GM12874 (cell line): ENCODE measurements around the gene CLEC16A.

Experiments used
- TF ChIP-seq, protein P1 (sequence below): IDR thresholded peaks from 2 replicates; pipeline ENCODE4 v1.5.1; 2011; ENCODE audit warnings: low read depth, mild to moderate bottlenecking, control low read depth, low read length, moderate library complexity; ENCODE audit not compliant: insufficient read depth

Gene CLEC16A

DNA sequence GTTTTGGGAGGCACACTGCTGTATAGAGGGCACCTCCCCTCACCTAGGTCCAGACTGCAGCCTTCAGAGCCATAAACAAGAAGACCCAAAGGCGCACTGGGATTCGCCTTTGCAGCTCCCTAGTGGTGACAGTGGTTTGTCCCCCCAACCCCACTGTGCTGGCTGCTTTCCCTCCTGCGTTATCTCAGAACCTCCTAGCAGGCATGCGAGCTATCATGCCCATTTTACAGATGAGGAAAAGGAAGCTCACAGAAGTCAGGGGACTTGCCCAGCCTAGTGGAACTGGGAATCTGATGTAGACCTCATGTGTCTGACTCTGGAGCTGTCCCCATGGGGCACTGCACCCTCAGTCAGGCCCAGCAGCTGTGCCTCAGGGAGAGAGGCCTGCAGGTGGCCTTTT, 115.2 kb downstream of the CLEC16A start:
- TF ChIP-seq, protein P1, sequence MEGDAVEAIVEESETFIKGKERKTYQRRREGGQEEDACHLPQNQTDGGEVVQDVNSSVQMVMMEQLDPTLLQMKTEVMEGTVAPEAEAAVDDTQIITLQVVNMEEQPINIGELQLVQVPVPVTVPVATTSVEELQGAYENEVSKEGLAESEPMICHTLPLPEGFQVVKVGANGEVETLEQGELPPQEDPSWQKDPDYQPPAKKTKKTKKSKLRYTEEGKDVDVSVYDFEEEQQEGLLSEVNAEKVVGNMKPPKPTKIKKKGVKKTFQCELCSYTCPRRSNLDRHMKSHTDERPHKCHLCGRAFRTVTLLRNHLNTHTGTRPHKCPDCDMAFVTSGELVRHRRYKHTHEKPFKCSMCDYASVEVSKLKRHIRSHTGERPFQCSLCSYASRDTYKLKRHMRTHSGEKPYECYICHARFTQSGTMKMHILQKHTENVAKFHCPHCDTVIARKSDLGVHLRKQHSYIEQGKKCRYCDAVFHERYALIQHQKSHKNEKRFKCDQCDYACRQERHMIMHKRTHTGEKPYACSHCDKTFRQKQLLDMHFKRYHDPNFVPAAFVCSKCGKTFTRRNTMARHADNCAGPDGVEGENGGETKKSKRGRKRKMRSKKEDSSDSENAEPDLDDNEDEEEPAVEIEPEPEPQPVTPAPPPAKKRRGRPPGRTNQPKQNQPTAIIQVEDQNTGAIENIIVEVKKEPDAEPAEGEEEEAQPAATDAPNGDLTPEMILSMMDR: no peak

DNA sequence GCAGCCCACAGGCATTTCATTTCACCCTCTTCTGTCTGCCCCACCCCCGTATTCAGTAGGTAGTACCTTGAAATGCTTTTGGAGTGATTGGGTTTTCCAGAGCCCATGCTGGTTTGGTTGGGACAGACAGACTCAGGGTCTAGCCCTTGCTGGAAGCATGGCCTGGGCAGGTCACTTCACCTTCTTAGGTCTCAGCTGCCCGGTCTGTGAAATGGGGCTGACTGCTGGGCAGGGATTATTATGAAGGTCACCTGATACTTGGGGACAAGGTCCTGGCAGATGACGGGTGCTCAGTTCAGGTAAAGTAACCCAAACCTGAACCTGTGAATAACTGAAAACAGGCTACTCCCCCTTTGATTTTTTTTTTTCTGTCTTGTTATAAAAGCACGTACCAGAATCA, 116.0 kb downstream of the CLEC16A start:
- TF ChIP-seq, protein P1: no peak

DNA sequence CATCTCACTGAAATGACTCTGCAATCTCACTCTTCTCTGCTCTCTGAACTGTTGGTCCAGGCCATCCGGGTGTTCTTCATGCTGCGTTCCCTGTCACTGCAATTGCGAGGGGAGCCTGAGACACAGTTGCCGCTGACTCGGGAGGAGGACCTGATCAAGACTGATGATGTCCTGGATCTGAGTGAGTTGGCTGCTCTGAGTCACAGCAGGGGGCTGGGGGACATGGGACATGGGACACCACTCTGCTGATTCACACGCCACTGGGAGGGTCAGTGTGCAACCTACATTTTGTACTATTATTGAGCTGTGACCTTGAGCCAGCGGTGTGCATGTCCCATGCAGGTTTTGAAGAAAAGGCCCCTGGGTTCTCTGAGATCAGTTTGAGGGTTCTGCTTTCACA, 116.5 kb downstream of the CLEC16A start:
- TF ChIP-seq, protein P1: no peak

DNA sequence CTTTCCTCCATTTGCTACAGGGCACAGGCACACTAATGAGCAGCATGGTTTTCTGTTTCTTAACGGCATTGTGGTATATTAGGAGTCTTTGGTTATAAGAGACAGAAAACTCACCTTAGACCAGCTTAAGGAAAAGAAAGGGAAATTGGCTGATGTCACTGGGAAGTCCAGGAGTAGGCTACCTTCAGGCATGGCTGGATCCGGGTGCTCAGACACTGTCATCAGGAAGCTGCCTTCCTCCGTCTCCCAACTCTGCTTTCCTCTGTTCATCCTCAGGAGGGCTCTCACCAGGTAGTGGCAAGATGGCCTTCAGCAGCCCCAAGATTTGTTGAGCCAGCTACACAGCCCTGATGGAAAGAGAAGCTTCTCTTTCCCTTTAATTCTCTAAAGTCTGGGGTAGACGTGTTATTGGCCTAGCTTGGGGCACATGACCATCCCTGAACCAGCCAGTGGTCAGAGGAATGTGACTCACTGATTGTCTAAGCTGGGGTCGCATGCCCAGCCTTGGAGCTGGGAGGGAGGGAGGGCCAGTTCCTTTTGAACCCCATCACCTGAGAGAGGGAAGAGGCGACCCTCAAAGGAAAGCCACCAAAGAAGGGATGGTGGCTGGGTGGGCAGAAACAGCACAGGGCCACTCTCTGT, 117.4 kb downstream of the CLEC16A start:
- TF ChIP-seq, protein P1: no peak

DNA sequence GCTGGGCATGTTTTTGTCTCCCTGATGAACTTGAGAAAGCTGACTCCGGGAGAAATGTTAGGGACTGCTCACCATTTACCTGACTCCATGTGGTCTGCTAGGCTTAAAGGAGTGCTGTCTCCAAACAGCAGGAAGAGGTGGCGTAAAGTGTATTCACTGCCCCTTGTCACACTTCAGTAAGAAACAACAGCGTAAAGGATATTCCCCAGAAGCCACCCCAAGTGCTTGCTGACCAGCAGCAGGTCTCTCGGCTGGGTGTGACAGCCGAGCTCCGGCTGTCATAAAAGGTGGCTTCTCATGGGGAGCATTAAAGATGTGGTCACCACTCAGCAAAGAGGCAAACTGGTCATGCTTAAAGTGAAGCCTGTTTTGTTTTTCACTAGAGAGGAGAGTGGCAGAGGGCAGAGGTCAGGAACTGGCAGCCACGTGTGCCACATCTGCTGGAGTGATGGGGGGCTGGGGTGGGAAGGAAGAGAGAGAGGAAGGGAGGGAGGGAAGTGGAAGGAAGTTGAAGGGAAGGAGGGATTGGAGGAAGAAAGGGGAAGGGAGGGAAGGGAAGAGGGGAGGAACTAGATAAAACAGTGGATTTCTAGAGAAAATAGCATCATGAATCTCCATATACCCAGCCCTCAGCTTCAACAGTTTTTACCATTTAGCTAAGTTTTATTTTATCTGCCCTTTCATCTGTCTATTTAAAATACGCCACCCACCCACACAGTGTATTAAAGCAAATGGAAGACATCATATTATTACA, 119.3 kb downstream of the CLEC16A start:
- TF ChIP-seq, protein P1: no peak

DNA sequence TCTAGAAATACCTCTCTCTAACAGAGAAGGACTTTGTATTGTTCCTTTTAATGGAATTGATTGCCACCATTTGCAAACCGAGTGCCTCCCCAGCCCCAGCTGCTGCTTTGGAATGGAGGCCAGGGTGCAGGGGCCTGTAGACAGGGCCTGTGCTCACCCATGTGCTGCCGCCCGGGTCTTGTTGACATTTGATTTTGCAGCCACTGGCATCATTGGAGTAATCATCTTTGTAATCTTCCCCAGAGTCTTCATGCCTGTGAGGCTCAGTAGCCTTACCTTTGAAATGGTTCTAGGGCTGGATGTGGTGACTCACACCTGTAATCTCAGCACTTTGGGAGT, 119.8 kb downstream of the CLEC16A start:
- TF ChIP-seq, protein P1: no peak

DNA sequence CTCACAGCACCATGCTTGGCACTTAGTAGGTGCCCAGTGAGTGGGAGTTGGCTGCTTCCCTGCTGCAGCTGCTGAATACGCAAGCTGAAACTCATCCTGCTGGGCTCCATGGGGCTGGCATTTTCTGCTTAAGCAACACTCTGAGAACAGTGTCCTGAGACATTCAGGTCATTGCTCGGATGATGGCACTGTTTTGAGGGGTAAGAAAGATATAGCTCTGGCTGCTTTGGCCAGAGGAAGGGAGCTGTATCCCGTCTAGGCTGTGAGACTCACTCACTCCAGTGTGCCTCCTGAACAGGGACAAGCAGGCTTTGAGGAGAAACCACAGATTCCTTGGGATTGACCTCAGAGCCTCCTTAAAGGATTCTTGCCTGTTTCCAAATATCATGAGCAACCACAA, 120.5 kb downstream of the CLEC16A start:
- TF ChIP-seq, protein P1: no peak
